B cell (primary cell): Measurements from ENCODE around the gene ERVMER34-1.

Experiments used
- CTCF ChIP-seq: fragments of 200-600 bp; IDR thresholded peaks from one replicate; pipeline ENCODE4 v1.8.0; 2022; ENCODE audit warnings: antibody characterized with exemption, mild to moderate bottlenecking
- EZH2 ChIP-seq: IDR thresholded peaks from 2 replicates; pipeline ENCODE4 v1.6.1; 2012; ENCODE audit warnings: borderline replicate concordance, low read depth, mild to moderate bottlenecking, moderate library complexity, low read length; ENCODE audit not compliant: insufficient read depth, poor library complexity, severe bottlenecking

- TF ChIP-seq CTCF = no peak
- TF ChIP-seq EZH2 = no peak
These were observed 33.1 kb downstream of the ERVMER34-1 start for GRCh38 chr4:52718123-52718522.
